ENCODE measurements around the gene CNDP2. TPM values are rescaled to one million over a fixed set of nuclear protein-coding genes. Genes with fewer than 3 reads are reported as not detected.
A peak's percentile ranks its signal among the peaks of the same experiment; 100 is the strongest.

CNDP2 gene
- total RNA-seq, 1 donor from 2014 or later, result 113 TPM

- no peaks in the 10 kb centered on the region for H3K9me3 Mint-ChIP-seq (ENCODE audit: unreplicated experiment)
- TF ChIP-seq CTCF (IDR thresholded peaks at IDR 0.05; ENCODE audit: unreplicated experiment), result no peak
- no peak overlapping the region for H3K27ac Mint-ChIP-seq (ENCODE audit: unreplicated experiment)
- H3K4me3 Mint-ChIP-seq (ENCODE audit: unreplicated experiment), result no peak overlapping the region
- H3K36me3 Mint-ChIP-seq (ENCODE audit: low read depth, unreplicated experiment), result no peaks in the 10 kb centered on the region
- no peak for DNase-seq (ENCODE audit: low spot score)
- peaks cover 9% of the 10 kb centered on the region for H3K27me3 Mint-ChIP-seq (ENCODE audit: unreplicated experiment)
- H3K4me1 Mint-ChIP-seq (ENCODE audit: unreplicated experiment), result peaks cover 3% of the 10 kb centered on the region
Measured at GRCh38 chr18:74456017-74456348, 40.2 kb upstream of the CNDP2 start.

- Mint-ChIP-seq H3K36me3 (ENCODE audit: low read depth, unreplicated experiment) (no peaks in the 10 kb centered on the region), H3K27me3 (ENCODE audit: unreplicated experiment) (peaks cover 9% of the 10 kb centered on the region), H3K4me3 (ENCODE audit: unreplicated experiment) (no peak overlapping the region), H3K4me1 (ENCODE audit: unreplicated experiment) (peaks cover 3% of the 10 kb centered on the region), H3K27ac (ENCODE audit: unreplicated experiment) (no peak overlapping the region), H3K9me3 (ENCODE audit: unreplicated experiment) (no peaks in the 10 kb centered on the region)
- no peak for TF ChIP-seq CTCF (IDR thresholded peaks at IDR 0.05; ENCODE audit: unreplicated experiment)
- peak; percentile 30 for DNase-seq (ENCODE audit: low spot score)
Measured at GRCh38 chr18:74456349-74457042, 39.7 kb upstream of the CNDP2 start.

DNA sequence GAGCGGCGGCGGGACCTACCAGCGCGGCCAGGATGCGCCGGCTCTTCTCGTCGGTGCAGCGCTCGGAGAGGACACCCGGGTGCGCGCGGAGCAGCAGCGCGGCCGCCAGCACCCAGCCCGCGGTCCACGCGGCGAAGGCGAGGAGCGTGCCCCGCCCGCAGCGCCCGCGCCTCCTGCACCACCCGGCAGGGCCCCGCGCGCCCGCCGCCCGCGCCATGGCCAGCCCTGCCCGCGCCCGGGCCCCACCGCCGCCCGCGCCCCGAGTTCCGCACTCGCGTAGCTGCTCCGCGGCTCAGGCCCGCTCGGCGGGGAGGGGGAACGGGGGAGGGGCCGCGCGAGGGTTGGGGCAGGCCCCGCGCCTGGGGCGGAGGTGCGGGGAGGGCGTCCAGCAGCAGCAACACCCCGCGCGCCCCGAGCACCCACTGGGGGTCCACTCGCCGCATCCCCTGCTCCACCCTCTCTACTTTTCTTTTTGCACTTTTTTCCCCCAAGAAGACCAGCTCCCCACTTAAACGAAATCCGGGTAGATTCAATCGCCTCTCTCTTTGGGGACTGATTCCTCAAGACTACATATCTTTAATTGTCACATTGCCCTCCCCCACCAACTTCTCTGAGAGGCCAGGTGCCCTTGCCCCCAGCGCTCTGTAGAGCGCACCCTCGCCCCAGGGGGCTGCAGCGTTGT, 39.0 kb upstream of the CNDP2 start, which contains the start of gene DIPK1C:
Gene DIPK1C (minus strand): TSS at position 266 of the 682 bp plus-strand sequence. CDS start 49 bp downstream, at position 217.
- Mint-ChIP-seq H3K27me3 (ENCODE audit: unreplicated experiment) (peaks cover 9% of the 10 kb centered on the region), H3K9me3 (ENCODE audit: unreplicated experiment) (no peaks in the 10 kb centered on the region), H3K4me3 (ENCODE audit: unreplicated experiment) (peak within 1 kb of the TSS; percentile 90), H3K36me3 (ENCODE audit: low read depth, unreplicated experiment) (no peaks in the 10 kb centered on the region), H3K4me1 (ENCODE audit: unreplicated experiment) (peaks cover 3% of the 10 kb centered on the region), H3K27ac (ENCODE audit: unreplicated experiment) (no peak within 1 kb of the TSS)
- peak; percentile 24 for DNase-seq (ENCODE audit: low spot score)
- no peak for TF ChIP-seq CTCF (IDR thresholded peaks at IDR 0.05; ENCODE audit: unreplicated experiment)

GRCh38 chr18:74457725-74458421, 38.3 kb upstream of the CNDP2 start:
- no peak for TF ChIP-seq CTCF (IDR thresholded peaks at IDR 0.05; ENCODE audit: unreplicated experiment)
- H3K27ac Mint-ChIP-seq (ENCODE audit: unreplicated experiment), result no peak overlapping the region
- peaks cover 9% of the 10 kb centered on the region for H3K27me3 Mint-ChIP-seq (ENCODE audit: unreplicated experiment)
- H3K9me3 Mint-ChIP-seq (ENCODE audit: unreplicated experiment), result no peaks in the 10 kb centered on the region
- H3K4me1 Mint-ChIP-seq (ENCODE audit: unreplicated experiment), result peaks cover 3% of the 10 kb centered on the region
- DNase-seq (ENCODE audit: low spot score), result no peak
- no peaks in the 10 kb centered on the region for H3K36me3 Mint-ChIP-seq (ENCODE audit: low read depth, unreplicated experiment)
- peak overlapping the region; percentile 77 for H3K4me3 Mint-ChIP-seq (ENCODE audit: unreplicated experiment)
